Calu3 (cell line): ENCODE results near the gene C4orf50. TPM values are rescaled to one million over a fixed set of nuclear protein-coding genes. Genes with fewer than 3 reads are reported as not detected.

ENCODE experiments used
- BruUV-seq: library from RNA; stranded (reverse); fragments of 400-500 nt; replicated peaks from 2 replicates; lab custom pipeline; 2021; lab: Mats Ljungman, UMichigan
- CTCF ChIA-PET: fragments of 300-600 bp; sonication (Branson Sonifier 250); formaldehyde crosslinking; loops from one replicate; lab custom pipeline; 2022; ENCODE audit warnings: antibody characterized with exemption; lab: Charles Lee
- DNase-seq: peaks from one replicate; pipeline ENCODE4 v3.0.0; 2022
- H3K27ac Mint-ChIP-seq: one replicate; pipeline ENCODE4 v1.8.0; 2022; ENCODE audit warnings: mixed read lengths; ENCODE audit not compliant: unreplicated experiment
- H3K27me3 Mint-ChIP-seq: one replicate; pipeline ENCODE4 v1.8.0; 2022; ENCODE audit warnings: mixed read lengths; ENCODE audit not compliant: unreplicated experiment
- H3K36me3 Mint-ChIP-seq: one replicate; pipeline ENCODE4 v1.8.0; 2022; ENCODE audit warnings: mild to moderate bottlenecking, moderate library complexity, mixed read lengths; ENCODE audit not compliant: insufficient read depth, unreplicated experiment
- H3K4me1 Mint-ChIP-seq: one replicate; pipeline ENCODE4 v1.8.0; 2022; ENCODE audit warnings: mild to moderate bottlenecking, low read depth, mixed read lengths; ENCODE audit not compliant: unreplicated experiment
- H3K4me3 Mint-ChIP-seq: one replicate; pipeline ENCODE4 v1.8.0; 2022; ENCODE audit warnings: mild to moderate bottlenecking, low read depth, moderate library complexity, mixed read lengths; ENCODE audit not compliant: unreplicated experiment
- H3K9me3 Mint-ChIP-seq: one replicate; pipeline ENCODE4 v1.8.0; 2022; ENCODE audit warnings: low read depth, mixed read lengths; ENCODE audit not compliant: unreplicated experiment
- CTCF ChIP-seq: fragments of 200-600 bp; IDR thresholded peaks from one replicate; pipeline ENCODE4 v1.8.0; 2022; ENCODE audit warnings: antibody characterized with exemption; ENCODE audit not compliant: unreplicated experiment
- intact Hi-C: fragments of 100-400 bp; cut with micrococcal nuclease; formaldehyde crosslinking; loops from one replicate; pipeline ENCODE4 v1.10.0; 2022; ENCODE audit not compliant: unreplicated experiment
- total RNA-seq: library from RNA; stranded (reverse); gene quantifications from 2 replicates; pipeline ENCODE4 v1.2.3, GENCODE V29; 2022

C4orf50 gene
- total RNA-seq, 1 experiment from 2014 or later: not detected

GRCh38 chr4:5930876-5931275, 87.4 kb downstream of the C4orf50 start:
- no peak overlapping the region for H3K27ac Mint-ChIP-seq
- no peak overlapping the region for H3K4me3 Mint-ChIP-seq
- H3K27me3 Mint-ChIP-seq: peaks cover 56% of the 10 kb centered on the region
- H3K9me3 Mint-ChIP-seq: no peaks in the 10 kb centered on the region
- H3K4me1 Mint-ChIP-seq: no peaks in the 10 kb centered on the region
- no peak for TF ChIP-seq CTCF
- no peaks in the 10 kb centered on the region for H3K36me3 Mint-ChIP-seq
- no TSS peak for BruUV-seq
- DNase-seq: no peak
- CTCF ChIA-PET: no interaction called here
- intact Hi-C loops: no loop called here

DNA sequence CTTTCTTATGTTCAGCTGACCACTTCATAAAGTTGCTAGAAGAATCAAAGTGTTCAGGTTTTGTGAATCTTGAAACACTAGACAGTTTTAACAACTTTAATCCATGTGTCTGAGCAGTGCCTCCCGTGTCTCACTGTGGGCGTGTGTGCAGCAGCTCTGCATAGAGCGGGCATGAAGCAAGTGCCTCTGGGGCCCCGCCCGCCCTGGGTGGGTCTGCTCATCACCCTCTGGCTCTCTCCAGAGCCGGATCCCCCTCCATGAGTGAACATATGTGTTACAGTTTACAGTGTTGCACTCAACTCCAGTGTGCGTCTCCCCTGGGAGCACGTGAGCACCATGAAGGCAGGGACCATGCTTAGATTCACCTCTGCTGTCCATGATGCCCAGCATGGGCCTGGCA, 87.8 kb downstream of the C4orf50 start:
- H3K9me3 Mint-ChIP-seq: no peaks in the 10 kb centered on the region
- BruUV-seq: no TSS peak
- CTCF ChIA-PET: no interaction called here

GRCh38 chr4:5928844-5929420, 89.3 kb downstream of the C4orf50 start:
- no TSS peak for BruUV-seq
- no peak for TF ChIP-seq CTCF
- Mint-ChIP-seq H3K36me3 (no peaks in the 10 kb centered on the region), H3K27me3 (peaks cover 51% of the 10 kb centered on the region), H3K9me3 (no peaks in the 10 kb centered on the region), H3K4me3 (no peak overlapping the region), H3K4me1 (no peaks in the 10 kb centered on the region), H3K27ac (no peak overlapping the region)
- no peak for DNase-seq
- intact Hi-C loops: no loop called here
- CTCF ChIA-PET: no interaction called here

More for the DNA sequence above, 87.8 kb downstream of the C4orf50 start:
- no peaks in the 10 kb centered on the region for H3K36me3 Mint-ChIP-seq
- no peak for DNase-seq
- peaks cover 56% of the 10 kb centered on the region for H3K27me3 Mint-ChIP-seq
- H3K4me1 Mint-ChIP-seq: no peaks in the 10 kb centered on the region
- intact Hi-C loops: no loop called here
- no peak for TF ChIP-seq CTCF
- H3K27ac Mint-ChIP-seq: no peak overlapping the region
- no peak overlapping the region for H3K4me3 Mint-ChIP-seq

DNA sequence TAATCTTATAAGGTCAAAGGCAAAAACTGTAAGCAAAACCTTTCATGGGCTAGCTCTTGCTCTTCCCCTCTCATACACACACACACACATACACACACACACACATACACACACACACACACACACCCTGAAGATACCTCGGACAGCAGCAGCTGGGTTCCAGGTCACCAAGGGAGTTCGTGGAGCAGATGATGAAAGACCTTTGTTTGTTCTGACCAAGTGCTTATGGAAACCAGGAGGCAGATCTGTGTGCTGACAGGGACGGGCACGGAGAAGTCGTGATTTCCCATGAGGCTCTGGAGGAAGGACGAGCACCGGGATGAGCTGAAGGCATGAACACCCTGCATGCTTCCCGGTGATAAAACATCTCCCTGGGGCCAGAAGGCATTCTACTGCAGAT, 90.0 kb downstream of the C4orf50 start:
- TF ChIP-seq CTCF: no peak
- no TSS peak for BruUV-seq
- Mint-ChIP-seq H3K27ac (no peak overlapping the region), H3K4me1 (no peaks in the 10 kb centered on the region), H3K36me3 (no peaks in the 10 kb centered on the region), H3K4me3 (no peak overlapping the region), H3K27me3 (peaks cover 45% of the 10 kb centered on the region), H3K9me3 (no peaks in the 10 kb centered on the region)
- no peak for DNase-seq
- intact Hi-C loops: no loop called here
- CTCF ChIA-PET: no interaction called here
